GM12873 (cell line): ENCODE results near the gene PTPN21.

ENCODE experiments used
- CTCF ChIP-seq: IDR thresholded peaks from 2 replicates; pipeline ENCODE4 v1.5.1; 2012; ENCODE audit warnings: low read depth, mild to moderate bottlenecking, moderate library complexity, low read length, control low read depth; ENCODE audit not compliant: insufficient read depth; ENCODE audit errors: missing control alignments

Gene PTPN21

GRCh38 chr14:88592031-88592430, 37.2 kb upstream of the PTPN21 start:
- no peak for TF ChIP-seq CTCF

GRCh38 chr14:88590173-88590572, 35.4 kb upstream of the PTPN21 start:
- TF ChIP-seq CTCF, result no peak

GRCh38 chr14:88588081-88588480, 33.3 kb upstream of the PTPN21 start:
- no peak for TF ChIP-seq CTCF

GRCh38 chr14:88584451-88584850, 29.6 kb upstream of the PTPN21 start:
- no peak for TF ChIP-seq CTCF

- TF ChIP-seq CTCF, result no peak
Measured at GRCh38 chr14:88576222-88576621, 21.4 kb upstream of the PTPN21 start.

GRCh38 chr14:88572117-88572516, 17.3 kb upstream of the PTPN21 start:
- no peak for TF ChIP-seq CTCF

- no peak for TF ChIP-seq CTCF
Measured at GRCh38 chr14:88568196-88568595, 13.4 kb upstream of the PTPN21 start.
